H1 (cell line): Measurements from ENCODE around the gene GLT8D1. TPM values are rescaled to one million over a fixed set of nuclear protein-coding genes. Genes with fewer than 3 reads are reported as not detected.

Source experiments
- EGR1 ChIP-seq: IDR thresholded peaks from 2 replicates; pipeline ENCODE4 v1.6.1; 2011; ENCODE audit warnings: low read depth, low read length, borderline replicate concordance
- polyA plus RNA-seq, 7 experiments: library from polyadenylated mRNA; depleted of rRNA in 3 of 7; stranded (reverse) in 5 of 7; unstranded in 2 of 7; fragments of >200 nt in 5 of 7; fragments of 200-250 nt in 2 of 7; gene quantifications; 1 replicate in 5 of 7; 2 replicates in 1 of 7; 4 replicates in 1 of 7; pipeline versions ENCODE4 v1.2.1 to v1.2.3, GENCODE V29; 2011 to 2013; ENCODE audit warnings: missing spikeins in 2 of 7, mixed read lengths in 2 of 7
- total RNA-seq: library from RNA; stranded (reverse); fragmentation: NEBNext Ultra II Directional; extraction: Animal tissue kit (Norgen Biotek cat#: 25700); gene quantifications from 2 replicates; pipeline ENCODE4 v1.2.1, GENCODE V29; 2021

GLT8D1 gene
- total and polyA plus RNA-seq, 2 of the 8 experiments (the other 6 are each of a cell fraction or from before 2014, with no cell fraction given): 29.0 to 33.6 TPM

DNA sequence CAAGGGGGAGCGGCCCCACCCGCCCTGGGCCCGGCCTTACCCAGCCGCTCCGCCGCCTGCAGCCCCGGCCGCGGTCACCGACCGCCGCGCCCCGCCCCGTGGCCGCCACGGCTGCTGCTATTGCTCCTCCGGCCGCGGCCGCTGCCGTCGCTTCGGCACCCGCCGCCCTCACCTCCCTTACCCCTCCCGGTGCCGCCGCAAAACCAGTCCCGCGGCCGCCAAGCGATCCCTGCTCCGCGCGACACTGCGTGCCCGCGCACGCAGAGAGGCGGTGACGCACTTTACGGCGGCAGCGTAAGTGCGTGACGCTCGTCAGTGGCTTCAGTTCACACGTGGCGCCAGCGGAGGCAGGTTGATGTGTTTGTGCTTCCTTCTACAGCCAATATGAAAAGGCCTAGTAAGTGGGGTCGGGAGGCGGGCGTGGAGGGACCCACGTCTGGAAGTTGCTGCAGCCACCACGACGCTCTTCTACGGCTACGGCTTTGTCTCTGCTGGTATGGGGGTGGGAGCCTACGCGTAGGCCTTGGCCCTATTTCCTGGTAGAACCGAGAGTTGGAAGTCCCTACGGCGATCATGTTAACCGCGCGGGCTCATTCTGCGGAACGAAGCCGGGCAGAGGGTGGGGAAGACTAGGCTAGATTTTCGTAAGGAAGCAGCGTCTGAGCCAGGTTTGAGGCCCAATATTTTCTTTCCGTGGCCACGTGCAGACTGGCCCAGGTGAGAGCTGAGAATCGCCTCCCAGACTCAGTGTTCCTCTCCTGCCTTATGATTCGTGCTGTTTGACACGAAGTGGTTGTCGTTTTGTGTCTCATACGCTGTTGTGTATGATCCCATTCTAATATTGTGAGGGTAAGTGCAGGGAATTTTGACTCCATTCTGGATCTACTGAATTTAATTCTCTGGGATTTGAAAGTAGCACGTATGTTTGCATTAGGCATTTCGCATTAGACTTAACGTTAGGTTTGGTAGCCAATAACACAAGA lies 19.6 kb downstream of the GLT8D1 start, which contains the start of the genes GNL3 and PBRM1 (continued):
- no peak for TF ChIP-seq EGR1
